Adrenal gland (tissue), 5 donors: Measurements from ENCODE around the gene RHOA.

ENCODE experiments used
- POLR2A ChIP-seq, 2 donors: fragments of 450-650 bp; IDR thresholded peaks; one replicate each; pipeline ENCODE4 v1.6.1; 2017; ENCODE audit warnings: antibody characterized with exemption in 2 of 2, mild to moderate bottlenecking in 2 of 2, moderate library complexity in 1 of 2
- TF ChIP-seq, protein P1 (sequence below), 6 experiments: fragments of 450-650 bp in 4 of 6; fragments of 200-600 bp in 2 of 6; sonication (generic) in 1 of 6; IDR thresholded peaks; 1 replicate in 5 of 6; 2 replicates in 1 of 6; pipeline versions ENCODE4 v1.5.1 to v1.8.0; 2016 to 2021; ENCODE audit warnings: antibody characterized with exemption in 6 of 6, mild to moderate bottlenecking in 2 of 6, moderate library complexity in 1 of 6
- donor health status: DM: no; HTN: no; CAD: no.

DNA sequence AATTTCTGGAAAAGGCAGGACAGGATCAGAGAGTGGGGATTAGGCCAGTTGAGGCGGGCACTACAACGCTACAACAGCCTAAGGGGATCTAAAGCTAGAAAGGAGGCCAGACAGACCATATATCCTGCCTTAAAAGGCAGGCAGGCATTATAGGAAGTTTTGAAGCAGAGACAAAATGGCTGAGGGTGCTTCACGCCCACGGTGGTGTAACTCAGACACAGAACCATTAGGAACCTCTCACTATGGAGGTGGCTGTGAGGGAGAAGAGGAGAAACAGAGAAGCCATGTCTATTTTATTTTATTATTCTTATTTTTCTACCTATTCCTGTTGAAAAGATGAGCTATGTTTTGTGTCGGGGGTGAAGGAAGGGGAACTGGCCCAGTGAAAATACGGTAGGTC lies 69.8 kb downstream of the RHOA start:
- no peak for TF ChIP-seq POLR2A (IDR thresholded peaks at IDR 0.05)
- TF ChIP-seq, protein P1, sequence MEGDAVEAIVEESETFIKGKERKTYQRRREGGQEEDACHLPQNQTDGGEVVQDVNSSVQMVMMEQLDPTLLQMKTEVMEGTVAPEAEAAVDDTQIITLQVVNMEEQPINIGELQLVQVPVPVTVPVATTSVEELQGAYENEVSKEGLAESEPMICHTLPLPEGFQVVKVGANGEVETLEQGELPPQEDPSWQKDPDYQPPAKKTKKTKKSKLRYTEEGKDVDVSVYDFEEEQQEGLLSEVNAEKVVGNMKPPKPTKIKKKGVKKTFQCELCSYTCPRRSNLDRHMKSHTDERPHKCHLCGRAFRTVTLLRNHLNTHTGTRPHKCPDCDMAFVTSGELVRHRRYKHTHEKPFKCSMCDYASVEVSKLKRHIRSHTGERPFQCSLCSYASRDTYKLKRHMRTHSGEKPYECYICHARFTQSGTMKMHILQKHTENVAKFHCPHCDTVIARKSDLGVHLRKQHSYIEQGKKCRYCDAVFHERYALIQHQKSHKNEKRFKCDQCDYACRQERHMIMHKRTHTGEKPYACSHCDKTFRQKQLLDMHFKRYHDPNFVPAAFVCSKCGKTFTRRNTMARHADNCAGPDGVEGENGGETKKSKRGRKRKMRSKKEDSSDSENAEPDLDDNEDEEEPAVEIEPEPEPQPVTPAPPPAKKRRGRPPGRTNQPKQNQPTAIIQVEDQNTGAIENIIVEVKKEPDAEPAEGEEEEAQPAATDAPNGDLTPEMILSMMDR (IDR thresholded peaks at IDR 0.05): no peak
